ENCODE measurements around the gene COL7A1.

Gene COL7A1

GRCh38 chr3:48631516-48632448 is 36.7 kb upstream of the COL7A1 start:
- H3K27ac ChIP-seq (ENCODE audit: low read length) = no peak overlapping the region
- H3K4me1 ChIP-seq (ENCODE audit: control insufficient read depth, insufficient read depth, low read length) = peaks cover 25% of the 10 kb centered on the region
- H3K36me3 ChIP-seq (ENCODE audit: control insufficient read depth in 2 of 2, insufficient read depth in 2 of 2, low read length in 2 of 2) = peaks cover 16 to 26% of the 10 kb centered on the region in 2 donors
- no peaks in the 10 kb centered on the region for H3K27me3 ChIP-seq (ENCODE audit: control insufficient read depth in 1 of 2, insufficient read depth in 2 of 2, low read length in 2 of 2)
- H3K4me3 ChIP-seq (ENCODE audit: low read length in 2 of 2) = no peak overlapping the region
- no peaks in the 10 kb centered on the region for H3K9me3 ChIP-seq (ENCODE audit: control insufficient read depth in 2 of 2, low read length in 2 of 2)
- no peak overlapping the region for H3K9ac ChIP-seq (ENCODE audit: low read length in 2 of 2)

- Histone ChIP-seq H3K9me3 (ENCODE audit: control insufficient read depth in 2 of 2, low read length in 2 of 2) (no peaks in the 10 kb centered on the region), H3K9ac (ENCODE audit: low read length in 2 of 2) (no peak overlapping the region), H3K4me1 (ENCODE audit: control insufficient read depth, insufficient read depth, low read length) (peaks cover 19% of the 10 kb centered on the region), H3K36me3 (ENCODE audit: control insufficient read depth in 2 of 2, insufficient read depth in 2 of 2, low read length in 2 of 2) (peaks cover 16 to 26% of the 10 kb centered on the region in 2 donors), H3K27ac (ENCODE audit: low read length) (no peak overlapping the region), H3K27me3 (ENCODE audit: control insufficient read depth in 1 of 2, insufficient read depth in 2 of 2, low read length in 2 of 2) (no peaks in the 10 kb centered on the region), H3K4me3 (ENCODE audit: low read length in 2 of 2) (no peak overlapping the region)
Measured at GRCh38 chr3:48630833-48631232, 35.7 kb upstream of the COL7A1 start.

- H3K27ac ChIP-seq (ENCODE audit: low read length) = no peak overlapping the region
- H3K4me3 ChIP-seq (ENCODE audit: low read length in 2 of 2) = no peak overlapping the region
- H3K27me3 ChIP-seq (ENCODE audit: control insufficient read depth in 1 of 2, insufficient read depth in 2 of 2, low read length in 2 of 2) = no peaks in the 10 kb centered on the region
- no peaks in the 10 kb centered on the region for H3K9me3 ChIP-seq (ENCODE audit: control insufficient read depth in 2 of 2, low read length in 2 of 2)
- peaks cover 16 to 28% of the 10 kb centered on the region in 2 donors for H3K36me3 ChIP-seq (ENCODE audit: control insufficient read depth in 2 of 2, insufficient read depth in 2 of 2, low read length in 2 of 2)
- H3K9ac ChIP-seq (ENCODE audit: low read length in 2 of 2) = no peak overlapping the region
- peaks cover 15% of the 10 kb centered on the region for H3K4me1 ChIP-seq (ENCODE audit: control insufficient read depth, insufficient read depth, low read length)
Measured at GRCh38 chr3:48630407-48630806, 35.3 kb upstream of the COL7A1 start.

- Histone ChIP-seq H3K36me3 (ENCODE audit: control insufficient read depth in 2 of 2, insufficient read depth in 2 of 2, low read length in 2 of 2) (peaks cover 16 to 28% of the 10 kb centered on the region in 2 donors), H3K4me1 (ENCODE audit: control insufficient read depth, insufficient read depth, low read length) (peaks cover 11% of the 10 kb centered on the region), H3K27ac (ENCODE audit: low read length) (no peak overlapping the region), H3K27me3 (ENCODE audit: control insufficient read depth in 1 of 2, insufficient read depth in 2 of 2, low read length in 2 of 2) (no peaks in the 10 kb centered on the region), H3K9me3 (ENCODE audit: control insufficient read depth in 2 of 2, low read length in 2 of 2) (no peaks in the 10 kb centered on the region), H3K9ac (ENCODE audit: low read length in 2 of 2) (no peak overlapping the region), H3K4me3 (ENCODE audit: low read length in 2 of 2) (no peak overlapping the region)
Measured at GRCh38 chr3:48629894-48630293, 34.8 kb upstream of the COL7A1 start.

- Histone ChIP-seq H3K9me3 (ENCODE audit: control insufficient read depth in 2 of 2, low read length in 2 of 2) (no peaks in the 10 kb centered on the region), H3K4me3 (ENCODE audit: low read length in 2 of 2) (no peak overlapping the region), H3K36me3 (ENCODE audit: control insufficient read depth in 2 of 2, insufficient read depth in 2 of 2, low read length in 2 of 2) (peaks cover 16 to 28% of the 10 kb centered on the region in 2 donors), H3K9ac (ENCODE audit: low read length in 2 of 2) (no peak overlapping the region), H3K4me1 (ENCODE audit: control insufficient read depth, insufficient read depth, low read length) (no peaks in the 10 kb centered on the region), H3K27ac (ENCODE audit: low read length) (no peak overlapping the region), H3K27me3 (ENCODE audit: control insufficient read depth in 1 of 2, insufficient read depth in 2 of 2, low read length in 2 of 2) (no peaks in the 10 kb centered on the region)
Measured at GRCh38 chr3:48628277-48629017, 33.3 kb upstream of the COL7A1 start.

- H3K27me3 ChIP-seq (ENCODE audit: control insufficient read depth in 1 of 2, insufficient read depth in 2 of 2, low read length in 2 of 2) = no peaks in the 10 kb centered on the region
- H3K4me3 ChIP-seq (ENCODE audit: low read length in 2 of 2) = no peak overlapping the region
- no peaks in the 10 kb centered on the region for H3K9me3 ChIP-seq (ENCODE audit: control insufficient read depth in 2 of 2, low read length in 2 of 2)
- H3K4me1 ChIP-seq (ENCODE audit: control insufficient read depth, insufficient read depth, low read length) = no peaks in the 10 kb centered on the region
- H3K36me3 ChIP-seq (ENCODE audit: control insufficient read depth in 2 of 2, insufficient read depth in 2 of 2, low read length in 2 of 2) = peaks cover 8 to 13% of the 10 kb centered on the region in 2 donors
- H3K27ac ChIP-seq (ENCODE audit: low read length) = no peak overlapping the region
- H3K9ac ChIP-seq (ENCODE audit: low read length in 2 of 2) = no peak overlapping the region
Measured at GRCh38 chr3:48625600-48625999, 30.5 kb upstream of the COL7A1 start.

GRCh38 chr3:48624767-48625166 is 29.6 kb upstream of the COL7A1 start:
- Histone ChIP-seq H3K27ac (ENCODE audit: low read length) (no peak overlapping the region), H3K4me1 (ENCODE audit: control insufficient read depth, insufficient read depth, low read length) (no peaks in the 10 kb centered on the region), H3K9me3 (ENCODE audit: control insufficient read depth in 2 of 2, low read length in 2 of 2) (no peaks in the 10 kb centered on the region), H3K4me3 (ENCODE audit: low read length in 2 of 2) (no peak overlapping the region), H3K9ac (ENCODE audit: low read length in 2 of 2) (no peak overlapping the region), H3K36me3 (ENCODE audit: control insufficient read depth in 2 of 2, insufficient read depth in 2 of 2, low read length in 2 of 2) (peaks cover 4 to 10% of the 10 kb centered on the region in 2 donors), H3K27me3 (ENCODE audit: control insufficient read depth in 1 of 2, insufficient read depth in 2 of 2, low read length in 2 of 2) (no peaks in the 10 kb centered on the region)

- Histone ChIP-seq H3K4me1 (ENCODE audit: control insufficient read depth, insufficient read depth, low read length) (no peaks in the 10 kb centered on the region), H3K4me3 (ENCODE audit: low read length in 2 of 2) (no peak overlapping the region), H3K9ac (ENCODE audit: low read length in 2 of 2) (no peak overlapping the region), H3K36me3 (ENCODE audit: control insufficient read depth in 2 of 2, insufficient read depth in 2 of 2, low read length in 2 of 2) (peaks cover 4 to 10% of the 10 kb centered on the region in 2 donors), H3K9me3 (ENCODE audit: control insufficient read depth in 2 of 2, low read length in 2 of 2) (no peaks in the 10 kb centered on the region), H3K27me3 (ENCODE audit: control insufficient read depth in 1 of 2, insufficient read depth in 2 of 2, low read length in 2 of 2) (no peaks in the 10 kb centered on the region), H3K27ac (ENCODE audit: low read length) (no peak overlapping the region)
Measured at GRCh38 chr3:48623851-48624547, 28.9 kb upstream of the COL7A1 start.

- H3K27ac ChIP-seq (ENCODE audit: low read length) = no peak within 1 kb of the TSS
- peaks cover 0 to 6% of the 10 kb centered on the region in 2 donors for H3K9me3 ChIP-seq (ENCODE audit: control insufficient read depth in 2 of 2, low read length in 2 of 2)
- H3K4me1 ChIP-seq (ENCODE audit: control insufficient read depth, insufficient read depth, low read length) = no peaks in the 10 kb centered on the region
- H3K4me3 ChIP-seq (ENCODE audit: low read length in 2 of 2) = no peak within 1 kb of the TSS
- no peak within 1 kb of the TSS for H3K9ac ChIP-seq (ENCODE audit: low read length in 2 of 2)
- H3K27me3 ChIP-seq (ENCODE audit: control insufficient read depth in 1 of 2, insufficient read depth in 2 of 2, low read length in 2 of 2) = no peaks in the 10 kb centered on the region
- H3K36me3 ChIP-seq (ENCODE audit: control insufficient read depth in 2 of 2, insufficient read depth in 2 of 2, low read length in 2 of 2) = peaks cover 0 to 3% of the 10 kb centered on the region in 2 donors
Measured at GRCh38 chr3:48621461-48621869, 26.3 kb upstream of the COL7A1 start, which contains the start of gene TMEM89. TMEM89 (minus strand) TSS chr3:48621769; CDS start chr3:48621756, 13 bp downstream.
